HEK293T (cell line): ENCODE measurements around the gene HSD17B11.
A peak's percentile ranks its signal among the peaks of the same experiment; 100 is the strongest.

ENCODE experiments used
- CTCF ChIA-PET: fragments of 350-600 bp; formaldehyde crosslinking; extraction: SDS; loops from one replicate; lab custom pipeline; 2021; ENCODE audit warnings: antibody characterized with exemption, inconsistent platforms; lab: Yijun Ruan, JAX
- POLR2A ChIA-PET: fragments of 350-600 bp; formaldehyde crosslinking; extraction: SDS; loops from one replicate; lab custom pipeline; 2020; ENCODE audit warnings: antibody characterized with exemption, inconsistent platforms; lab: Yijun Ruan, JAX
- DNase-seq: peaks from one replicate; pipeline ENCODE4 v3.0.0; 2012; ENCODE audit warnings: mixed read lengths; ENCODE audit errors: extremely low spot score
- ARNT ChIP-seq: fragments of 450-650 bp; IDR thresholded peaks from 2 replicates; pipeline ENCODE4 v1.6.1; 2017; ENCODE audit warnings: mild to moderate bottlenecking
- BHLHE40 ChIP-seq: fragments of 450-650 bp; IDR thresholded peaks from 2 replicates; pipeline ENCODE4 v1.6.1; 2016; ENCODE audit warnings: mild to moderate bottlenecking, moderate library complexity, borderline replicate concordance
- CTBP1 ChIP-seq: fragments of 450-650 bp; IDR thresholded peaks from 2 replicates; pipeline ENCODE4 v1.6.1; 2016; ENCODE audit warnings: borderline replicate concordance
- ELF4 ChIP-seq: fragments of 450-650 bp; IDR thresholded peaks from 2 replicates; pipeline ENCODE4 v1.6.1; 2017; ENCODE audit warnings: antibody characterized with exemption
- FOXA1 ChIP-seq: fragments of 450-650 bp; IDR thresholded peaks from 2 replicates; pipeline ENCODE4 v1.6.1; 2016; ENCODE audit warnings: mild to moderate bottlenecking
- FOXK2 ChIP-seq: fragments of 450-650 bp; IDR thresholded peaks from 2 replicates; pipeline ENCODE4 v1.6.1; 2016; ENCODE audit warnings: mild to moderate bottlenecking
- FOXM1 ChIP-seq: fragments of 450-650 bp; IDR thresholded peaks from 2 replicates; pipeline ENCODE4 v1.6.1; 2017; ENCODE audit warnings: mild to moderate bottlenecking, borderline replicate concordance
- HDGF ChIP-seq: fragments of 450-650 bp; IDR thresholded peaks from 2 replicates; pipeline ENCODE4 v1.6.1; 2017; ENCODE audit warnings: antibody characterized with exemption, borderline replicate concordance
- L3MBTL2 ChIP-seq: fragments of 450-650 bp; conservative IDR thresholded peaks from 2 replicates; pipeline ENCODE4 v1.6.1; 2016; ENCODE audit warnings: mild to moderate bottlenecking
- LEF1 ChIP-seq: fragments of 450-650 bp; IDR thresholded peaks from 2 replicates; pipeline ENCODE4 v1.6.1; 2017; ENCODE audit warnings: mild to moderate bottlenecking, borderline replicate concordance
- NFRKB ChIP-seq: fragments of 450-650 bp; IDR thresholded peaks from 2 replicates; pipeline ENCODE4 v1.6.1; 2016; ENCODE audit warnings: mild to moderate bottlenecking, moderate library complexity
- SP1 ChIP-seq: fragments of 450-650 bp; IDR thresholded peaks from 2 replicates; pipeline ENCODE4 v1.6.1; 2017
- SUZ12 ChIP-seq: fragments of 450-650 bp; IDR thresholded peaks from 2 replicates; pipeline ENCODE4 v1.6.1; 2016; ENCODE audit warnings: mild to moderate bottlenecking
- TARDBP ChIP-seq: fragments of 450-650 bp; IDR thresholded peaks from 2 replicates; pipeline ENCODE4 v1.6.1; 2016
- ZNF384 ChIP-seq: fragments of 450-650 bp; IDR thresholded peaks from 2 replicates; pipeline ENCODE4 v1.6.1; 2016
- TF ChIP-seq, protein P1 (sequence below): fragments of 450-650 bp; IDR thresholded peaks from 2 replicates; pipeline ENCODE4 v1.6.1; 2016

Gene HSD17B11, protein sequence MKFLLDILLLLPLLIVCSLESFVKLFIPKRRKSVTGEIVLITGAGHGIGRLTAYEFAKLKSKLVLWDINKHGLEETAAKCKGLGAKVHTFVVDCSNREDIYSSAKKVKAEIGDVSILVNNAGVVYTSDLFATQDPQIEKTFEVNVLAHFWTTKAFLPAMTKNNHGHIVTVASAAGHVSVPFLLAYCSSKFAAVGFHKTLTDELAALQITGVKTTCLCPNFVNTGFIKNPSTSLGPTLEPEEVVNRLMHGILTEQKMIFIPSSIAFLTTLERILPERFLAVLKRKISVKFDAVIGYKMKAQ

DNA sequence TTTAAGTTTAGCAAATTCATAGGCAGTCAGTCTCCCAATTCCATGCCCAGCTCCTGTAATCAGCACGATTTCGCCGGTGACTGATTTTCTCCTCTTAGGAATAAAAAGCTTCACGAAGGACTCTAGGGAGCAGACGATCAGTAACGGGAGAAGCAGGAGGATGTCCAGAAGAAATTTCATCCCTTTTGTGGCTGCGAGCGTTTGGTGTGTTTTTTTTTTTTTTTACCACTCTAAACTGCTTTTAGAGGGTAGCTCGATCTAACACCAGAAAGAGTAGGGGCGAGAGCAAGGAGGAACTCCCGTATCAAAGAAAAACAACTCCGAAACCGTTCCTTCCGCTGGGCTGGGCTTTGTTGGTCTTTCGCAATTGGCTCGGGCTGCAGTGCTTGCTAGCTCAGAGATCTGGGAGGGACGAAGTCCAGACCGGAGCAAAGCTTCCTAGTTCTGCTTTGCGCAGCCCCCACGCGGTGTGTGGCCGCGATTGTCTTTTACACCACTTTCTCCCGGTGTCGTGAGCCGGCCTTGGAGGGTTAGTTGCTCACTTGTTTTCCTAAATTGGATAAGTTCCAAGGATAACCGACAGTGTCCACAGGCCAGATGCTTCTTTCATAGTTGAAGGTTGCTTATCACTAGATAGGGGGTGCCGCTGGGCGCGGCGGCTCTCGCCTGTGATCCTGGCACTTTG is at the start of gene HSD17B11:
Gene HSD17B11 (minus strand): TSS at position 298 of the 685 bp plus-strand sequence. CDS start 118 bp downstream, at position 180.
- CTCF ChIA-PET, result interaction anchor here (0.5 to 2.1 kb wide), 5 partner anchors 15 to 470 kb away, joined by 3 to 8 read pairs (median 4); no protein-coding TSS in a partner anchor
- POLR2A ChIA-PET, result interaction anchor here (0.6 to 4.8 kb wide), 15 partner anchors 9 to 171 kb away, joined by 3 to 59 read pairs (median 4); partner anchors contain the start of gene NUDT9
- DNase-seq, result peak; percentile 88
- TF ChIP-seq, protein P1, sequence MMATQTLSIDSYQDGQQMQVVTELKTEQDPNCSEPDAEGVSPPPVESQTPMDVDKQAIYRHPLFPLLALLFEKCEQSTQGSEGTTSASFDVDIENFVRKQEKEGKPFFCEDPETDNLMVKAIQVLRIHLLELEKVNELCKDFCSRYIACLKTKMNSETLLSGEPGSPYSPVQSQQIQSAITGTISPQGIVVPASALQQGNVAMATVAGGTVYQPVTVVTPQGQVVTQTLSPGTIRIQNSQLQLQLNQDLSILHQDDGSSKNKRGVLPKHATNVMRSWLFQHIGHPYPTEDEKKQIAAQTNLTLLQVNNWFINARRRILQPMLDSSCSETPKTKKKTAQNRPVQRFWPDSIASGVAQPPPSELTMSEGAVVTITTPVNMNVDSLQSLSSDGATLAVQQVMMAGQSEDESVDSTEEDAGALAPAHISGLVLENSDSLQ, result no peak
- TF ChIP-seq L3MBTL2, result 0 out of 2 replicates have a peak, but pooled peaks have one; percentile 51
- peak; percentile 78 for TF ChIP-seq ZNF384
- TF ChIP-seq HDGF, result no peak
- TF ChIP-seq TARDBP, result no peak
- peak; percentile 47 for TF ChIP-seq ELF4
- TF ChIP-seq FOXM1, result no peak
- TF ChIP-seq BHLHE40, result no peak
- TF ChIP-seq SUZ12, result no peak
- TF ChIP-seq NFRKB, result no peak
- no peak; the same call in 1 of the 2 replicates for TF ChIP-seq CTBP1
- TF ChIP-seq SP1, result no peak
- no peak for TF ChIP-seq LEF1
- no peak for TF ChIP-seq ARNT
- no peak for TF ChIP-seq FOXK2
- TF ChIP-seq FOXA1, result no peak

DNA sequence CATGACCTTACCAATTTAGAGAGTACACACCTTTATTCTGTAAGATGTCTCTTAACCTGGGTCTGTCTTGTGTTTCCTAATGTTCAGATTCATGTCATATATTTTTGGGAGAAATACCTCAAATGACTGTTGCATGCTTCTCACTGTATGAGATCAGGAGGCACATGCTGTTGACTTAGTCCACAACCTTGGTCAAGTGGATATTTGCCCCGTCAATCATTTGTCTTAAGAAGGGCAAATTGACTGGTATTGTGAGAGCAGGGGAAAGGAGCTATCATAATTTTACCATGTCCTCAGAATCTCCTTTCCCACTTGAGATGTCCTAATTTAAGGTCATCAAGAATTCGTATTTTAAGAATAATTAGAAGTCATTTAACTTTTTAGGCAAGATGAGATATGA is 42.4 kb upstream of the HSD17B11 start:
- DNase-seq, result no peak
- ChIA-PET CTCF (no interaction called here), POLR2A (no interaction called here)
- TF ChIP-seq, protein P1, result 0 out of 2 replicates have a peak, but pooled peaks have one; percentile 24
- no peak for TF ChIP-seq SP1

DNA sequence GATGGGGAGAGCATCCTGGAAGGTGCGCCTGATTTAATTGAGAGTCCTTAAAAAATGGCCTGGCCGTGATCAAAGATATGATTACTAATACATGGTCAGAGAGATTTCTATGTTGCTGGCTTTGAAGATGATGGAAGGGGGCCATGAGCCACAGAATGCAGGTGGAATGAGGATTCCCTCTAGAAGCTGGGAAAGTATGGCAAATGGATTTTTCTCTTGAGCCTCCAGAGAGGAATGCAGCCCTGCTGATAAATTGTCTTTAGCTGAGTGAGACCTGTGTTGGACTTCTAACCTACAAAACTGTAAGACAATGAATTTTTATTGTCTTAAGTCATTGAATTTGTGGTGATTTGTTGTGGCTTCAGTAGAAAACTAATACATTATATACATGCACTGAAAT is 39.0 kb upstream of the HSD17B11 start:
- no peak for DNase-seq
- ChIA-PET CTCF (interaction anchor here (0.8 kb wide), 1 partner anchor 27 kb away, joined by 3 read pairs; no protein-coding TSS in a partner anchor), POLR2A (no interaction called here)
- no peak for TF ChIP-seq BHLHE40
- TF ChIP-seq CTBP1, result no peak

DNA sequence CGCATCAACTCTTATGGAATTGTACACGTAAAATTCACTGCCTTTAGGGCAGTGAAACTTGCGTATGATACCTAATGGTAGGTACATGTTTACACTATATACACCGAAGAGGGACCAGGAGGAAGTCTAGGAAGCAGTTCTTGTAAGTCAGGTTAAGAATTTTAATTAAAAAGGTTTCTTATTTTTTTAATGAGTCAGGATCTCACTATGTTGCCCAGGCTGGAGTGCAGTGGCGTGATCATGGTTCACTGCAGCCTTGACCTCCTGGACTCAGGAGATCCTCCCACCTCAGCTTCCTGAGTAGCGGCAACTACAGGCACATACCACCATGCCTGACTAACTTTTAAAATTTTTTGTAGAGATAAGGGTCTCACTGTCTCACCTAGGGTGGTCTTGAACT is 38.0 kb upstream of the HSD17B11 start:
- ChIA-PET POLR2A (no interaction called here), CTCF (no interaction called here)
- TF ChIP-seq SP1 (no peak), FOXM1 (no peak), CTBP1 (no peak), FOXK2 (no peak), HDGF (no peak), FOXA1 (no peak), SUZ12 (no peak), ZNF384 (no peak), TARDBP (no peak), NFRKB (no peak), BHLHE40 (no peak), L3MBTL2 (no peak), ARNT (no peak), LEF1 (no peak), ELF4 (no peak)
- TF ChIP-seq, protein P1, result no peak
- DNase-seq, result no peak

DNA sequence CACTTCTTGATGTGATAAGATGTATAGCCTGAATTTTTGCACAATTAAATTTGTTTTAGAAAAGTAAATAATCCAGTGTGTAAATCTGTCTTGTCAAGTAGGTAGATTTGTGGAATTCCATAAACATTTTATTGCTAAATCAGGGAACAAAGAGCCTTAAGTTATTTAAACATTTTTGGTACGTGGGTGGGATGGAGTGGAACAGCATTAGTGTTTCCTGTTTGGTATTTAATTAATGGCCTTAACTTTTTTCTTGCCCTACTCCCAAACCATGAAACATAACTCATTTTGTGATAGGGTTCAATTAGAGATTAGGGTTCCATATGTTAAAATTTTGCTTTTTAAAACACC is 36.5 kb upstream of the HSD17B11 start:
- no peak for TF ChIP-seq SP1
- TF ChIP-seq, protein P1, result peak; percentile 43; the same call in 1 of the 2 replicates
- ChIA-PET CTCF (no interaction called here), POLR2A (no interaction called here)
- DNase-seq, result no peak
